ENCODE data around the gene MYBBP1A.

DNA sequence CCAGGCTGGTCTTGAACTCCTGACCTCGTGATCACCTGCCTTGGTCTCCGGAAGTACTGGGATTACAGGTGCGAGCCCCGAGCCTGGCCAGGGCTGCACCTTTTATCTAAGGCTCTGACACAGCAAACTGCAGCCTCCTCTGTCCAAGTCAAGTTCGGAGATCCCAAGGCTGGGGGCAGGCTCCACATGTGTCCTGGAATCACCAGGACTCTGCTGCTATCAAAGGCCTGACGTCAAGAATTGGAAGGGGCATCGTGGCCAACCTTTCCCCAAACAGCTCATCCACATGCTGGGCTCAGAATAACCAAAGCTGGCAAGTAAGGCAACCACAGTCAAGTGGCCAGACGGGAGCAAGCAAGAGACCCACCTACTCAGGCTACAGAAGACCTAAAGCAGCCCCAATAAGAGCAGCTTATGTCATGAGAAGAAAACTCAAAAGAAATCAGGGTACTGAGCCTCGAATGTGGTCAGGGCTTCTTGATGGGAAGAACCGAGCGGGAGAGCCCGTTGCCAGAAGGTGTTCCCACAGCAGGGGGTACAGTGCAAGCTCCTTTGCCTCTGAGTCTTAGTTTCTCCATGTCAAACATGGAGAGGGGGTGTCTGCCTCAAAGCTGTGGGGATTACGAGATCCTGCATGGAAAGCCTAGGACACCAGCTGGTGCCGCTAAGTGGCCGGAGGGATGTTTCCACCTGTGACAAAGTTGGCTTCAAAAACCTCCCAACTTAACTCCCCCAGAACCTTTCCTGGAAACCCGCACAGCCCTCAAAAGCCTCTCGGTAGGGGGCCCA is 7.9 kb downstream of the MYBBP1A start:
- TF ChIP-seq, protein P1, sequence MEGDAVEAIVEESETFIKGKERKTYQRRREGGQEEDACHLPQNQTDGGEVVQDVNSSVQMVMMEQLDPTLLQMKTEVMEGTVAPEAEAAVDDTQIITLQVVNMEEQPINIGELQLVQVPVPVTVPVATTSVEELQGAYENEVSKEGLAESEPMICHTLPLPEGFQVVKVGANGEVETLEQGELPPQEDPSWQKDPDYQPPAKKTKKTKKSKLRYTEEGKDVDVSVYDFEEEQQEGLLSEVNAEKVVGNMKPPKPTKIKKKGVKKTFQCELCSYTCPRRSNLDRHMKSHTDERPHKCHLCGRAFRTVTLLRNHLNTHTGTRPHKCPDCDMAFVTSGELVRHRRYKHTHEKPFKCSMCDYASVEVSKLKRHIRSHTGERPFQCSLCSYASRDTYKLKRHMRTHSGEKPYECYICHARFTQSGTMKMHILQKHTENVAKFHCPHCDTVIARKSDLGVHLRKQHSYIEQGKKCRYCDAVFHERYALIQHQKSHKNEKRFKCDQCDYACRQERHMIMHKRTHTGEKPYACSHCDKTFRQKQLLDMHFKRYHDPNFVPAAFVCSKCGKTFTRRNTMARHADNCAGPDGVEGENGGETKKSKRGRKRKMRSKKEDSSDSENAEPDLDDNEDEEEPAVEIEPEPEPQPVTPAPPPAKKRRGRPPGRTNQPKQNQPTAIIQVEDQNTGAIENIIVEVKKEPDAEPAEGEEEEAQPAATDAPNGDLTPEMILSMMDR (IDR thresholded peaks at IDR 0.05), result no peak
- no peak for TF ChIP-seq POLR2A (IDR thresholded peaks at IDR 0.05)
